DND-41 (cell line): Measurements from ENCODE around the gene STX12.
"Not testable (repeated sequence)": the region's sequence is repeated elsewhere in the genome, so short reads cannot be mapped to it uniquely, and the experiment has no call there.

Experiments used
- EZH2 ChIP-seq: IDR thresholded peaks from 3 replicates; pipeline ENCODE4 v1.6.1; 2012; ENCODE audit warnings: borderline replicate concordance, low read depth, mild to moderate bottlenecking, moderate library complexity, low read length, inconsistent platforms; ENCODE audit not compliant: severe bottlenecking
- TF ChIP-seq, protein P1 (sequence below): IDR thresholded peaks from 2 replicates; pipeline ENCODE4 v1.5.1; 2012; ENCODE audit warnings: borderline replicate concordance, low read length, moderate library complexity, mild to moderate bottlenecking; ENCODE audit not compliant: poor library complexity, severe bottlenecking; ENCODE audit errors: extremely low read depth

GRCh38 chr1:27871076-27871475 is 98.1 kb downstream of the STX12 start:
- TF ChIP-seq, protein P1, sequence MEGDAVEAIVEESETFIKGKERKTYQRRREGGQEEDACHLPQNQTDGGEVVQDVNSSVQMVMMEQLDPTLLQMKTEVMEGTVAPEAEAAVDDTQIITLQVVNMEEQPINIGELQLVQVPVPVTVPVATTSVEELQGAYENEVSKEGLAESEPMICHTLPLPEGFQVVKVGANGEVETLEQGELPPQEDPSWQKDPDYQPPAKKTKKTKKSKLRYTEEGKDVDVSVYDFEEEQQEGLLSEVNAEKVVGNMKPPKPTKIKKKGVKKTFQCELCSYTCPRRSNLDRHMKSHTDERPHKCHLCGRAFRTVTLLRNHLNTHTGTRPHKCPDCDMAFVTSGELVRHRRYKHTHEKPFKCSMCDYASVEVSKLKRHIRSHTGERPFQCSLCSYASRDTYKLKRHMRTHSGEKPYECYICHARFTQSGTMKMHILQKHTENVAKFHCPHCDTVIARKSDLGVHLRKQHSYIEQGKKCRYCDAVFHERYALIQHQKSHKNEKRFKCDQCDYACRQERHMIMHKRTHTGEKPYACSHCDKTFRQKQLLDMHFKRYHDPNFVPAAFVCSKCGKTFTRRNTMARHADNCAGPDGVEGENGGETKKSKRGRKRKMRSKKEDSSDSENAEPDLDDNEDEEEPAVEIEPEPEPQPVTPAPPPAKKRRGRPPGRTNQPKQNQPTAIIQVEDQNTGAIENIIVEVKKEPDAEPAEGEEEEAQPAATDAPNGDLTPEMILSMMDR, result not testable (repeated sequence)
- not testable (repeated sequence) for TF ChIP-seq EZH2
